Stimulated activated CD4-positive, alpha-beta T cell treated with anti-CD3 and anti-CD28 coated beads, TNF-alpha, amount 100 ng/mL, for 4 hours (primary cell): Measurements from ENCODE around the gene CCDC17.

Source experiments
- DNase-seq, 3 experiments: peaks; one replicate each; pipeline ENCODE4 v3.0.0-alpha.2; 2020; ENCODE audit warnings: low read depth in 3 of 3

The CCDC17 gene

GRCh38 chr1:45623972-45624371 lies at the start of gene CCDC17:
CCDC17 (minus strand) TSS chr1:45624054; CDS start chr1:45623909, 145 bp downstream.
- DNase-seq, result no peak

DNA sequence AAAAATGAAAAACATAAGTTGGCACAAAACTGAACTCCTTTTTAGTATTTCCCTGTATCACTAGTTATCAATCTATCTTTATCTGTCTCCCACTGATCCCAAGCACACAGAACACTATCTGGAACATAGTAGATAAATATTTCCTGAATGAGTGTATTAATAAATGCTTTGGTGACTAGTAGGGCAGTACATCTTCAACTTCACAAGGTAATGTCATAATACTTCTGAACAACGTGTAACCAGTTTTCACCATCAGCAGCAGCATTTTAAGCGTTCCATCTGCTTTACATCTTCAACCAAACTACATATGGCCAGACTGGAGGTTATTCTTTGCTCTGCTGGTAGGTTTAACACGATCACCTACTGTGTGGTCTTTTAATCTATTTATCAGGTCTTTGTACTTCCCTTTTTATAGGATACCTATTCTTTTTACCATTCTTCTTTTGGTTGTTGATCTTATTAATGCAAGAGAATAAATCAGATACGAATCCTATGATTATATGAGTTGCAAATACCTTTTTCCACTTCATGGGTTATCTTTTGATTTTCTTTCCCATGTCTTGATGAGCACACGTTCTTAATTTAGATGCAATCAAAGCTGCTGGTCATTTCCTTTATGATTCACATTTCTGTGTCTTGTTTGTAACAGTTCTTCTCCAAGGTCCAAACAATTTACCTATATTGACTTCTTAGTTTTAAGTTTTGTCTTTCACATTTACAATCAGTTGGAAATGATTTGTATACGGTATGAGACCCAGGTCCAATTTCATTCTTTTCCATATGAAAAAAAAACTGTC lies 46.2 kb upstream of the CCDC17 start:
- DNase-seq, result no peak

DNA sequence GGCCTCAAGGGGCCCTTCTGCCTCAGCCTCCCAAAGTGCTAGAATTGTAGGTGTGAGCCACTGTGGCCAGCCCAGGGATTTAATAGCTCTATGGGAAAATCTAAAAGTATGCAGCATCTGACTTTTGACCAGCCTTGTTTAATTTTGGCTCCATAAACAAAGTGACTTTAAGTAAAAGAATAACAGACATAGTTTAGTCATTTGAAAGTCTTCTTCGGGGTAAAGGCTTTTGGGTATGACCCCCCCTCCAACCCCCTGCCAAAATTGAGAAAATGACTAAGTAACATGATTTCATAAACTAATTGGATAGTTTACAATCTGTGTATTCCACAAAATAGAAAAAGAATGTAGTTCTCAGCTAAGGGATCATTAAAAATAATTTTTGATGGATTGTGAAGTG lies 45.5 kb upstream of the CCDC17 start:
- no peak for DNase-seq

DNA sequence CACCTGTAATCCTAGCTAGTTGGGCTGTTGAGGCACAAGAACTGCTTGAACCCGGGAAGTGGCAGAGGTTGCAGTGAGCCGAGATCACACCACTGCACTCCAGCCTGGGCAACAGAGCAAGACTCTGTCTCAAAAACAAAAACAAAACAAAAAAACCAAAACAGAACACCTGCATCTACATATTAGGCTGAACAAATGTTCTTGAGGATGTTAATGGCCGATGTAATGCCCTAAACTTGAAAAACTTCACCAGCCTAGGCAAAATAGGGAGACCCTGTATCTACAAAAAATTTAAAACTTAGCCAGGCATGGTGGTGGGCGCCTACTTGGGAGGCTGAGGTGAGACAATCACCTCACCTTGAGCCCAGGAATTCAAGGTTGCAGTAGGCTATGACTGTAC lies 44.7 kb upstream of the CCDC17 start:
- no peak for DNase-seq

- DNase-seq, result no peak
Observed at GRCh38 chr1:45667321-45668111, 43.7 kb upstream of the CCDC17 start.

DNA sequence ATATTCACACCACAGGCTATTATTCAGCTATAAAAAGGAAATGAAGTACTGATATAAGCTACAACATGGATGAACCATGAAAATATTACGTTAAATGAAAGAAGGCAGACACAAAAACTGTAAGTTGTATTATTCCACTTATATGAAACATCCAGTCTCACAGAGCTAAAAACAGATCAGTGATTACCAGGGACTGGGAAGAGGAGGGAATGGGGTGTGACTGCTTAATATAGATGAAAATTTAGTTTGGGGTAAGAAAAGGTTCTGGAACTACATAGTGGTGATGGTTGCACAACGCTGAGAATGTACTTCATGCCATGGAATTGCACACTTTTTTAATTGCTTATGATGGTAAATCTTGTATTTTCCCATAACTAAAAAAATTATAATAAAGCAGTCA lies 43.0 kb upstream of the CCDC17 start:
- DNase-seq, result no peak

DNA sequence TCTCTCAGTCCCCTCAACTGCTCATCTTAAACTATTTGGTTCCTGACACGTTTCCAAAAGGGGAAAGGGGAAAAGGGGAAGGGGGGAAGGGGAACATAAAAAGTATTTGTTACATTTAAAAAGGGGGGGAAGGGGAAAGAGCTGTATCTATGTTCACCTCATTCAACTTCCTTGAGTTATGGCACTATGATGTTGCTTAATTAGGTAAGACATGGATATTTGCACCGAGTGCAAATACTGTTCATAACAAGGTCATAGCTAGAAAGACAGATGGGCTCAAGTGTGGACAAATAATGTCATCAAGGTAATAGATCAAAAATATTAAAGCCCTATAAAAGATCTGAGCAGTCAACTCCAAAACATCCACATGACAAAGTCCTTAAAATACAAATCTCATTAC lies 36.5 kb upstream of the CCDC17 start:
- DNase-seq, result no peak

- no peak for DNase-seq
Observed at GRCh38 chr1:45659222-45659621, 35.4 kb upstream of the CCDC17 start.

DNA sequence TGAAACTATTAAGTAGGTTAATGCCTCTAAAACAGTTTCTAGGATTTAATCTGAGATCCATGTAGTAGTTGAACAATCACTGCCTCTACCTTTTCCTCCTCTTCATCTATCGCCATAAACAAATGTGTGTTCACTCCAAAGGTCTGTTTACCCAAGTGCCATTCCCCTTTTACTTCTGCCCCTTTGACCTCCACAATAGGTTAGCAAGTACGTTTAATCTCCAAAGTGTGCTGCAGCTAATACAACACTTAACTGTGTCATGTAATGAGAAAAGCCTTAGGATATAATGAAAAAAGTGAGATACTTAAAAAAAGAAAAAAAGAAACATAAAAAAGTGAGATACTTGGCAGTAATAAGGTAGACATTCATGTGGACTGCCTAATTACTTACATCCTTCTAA lies 34.3 kb upstream of the CCDC17 start:
- no peak for DNase-seq

DNA sequence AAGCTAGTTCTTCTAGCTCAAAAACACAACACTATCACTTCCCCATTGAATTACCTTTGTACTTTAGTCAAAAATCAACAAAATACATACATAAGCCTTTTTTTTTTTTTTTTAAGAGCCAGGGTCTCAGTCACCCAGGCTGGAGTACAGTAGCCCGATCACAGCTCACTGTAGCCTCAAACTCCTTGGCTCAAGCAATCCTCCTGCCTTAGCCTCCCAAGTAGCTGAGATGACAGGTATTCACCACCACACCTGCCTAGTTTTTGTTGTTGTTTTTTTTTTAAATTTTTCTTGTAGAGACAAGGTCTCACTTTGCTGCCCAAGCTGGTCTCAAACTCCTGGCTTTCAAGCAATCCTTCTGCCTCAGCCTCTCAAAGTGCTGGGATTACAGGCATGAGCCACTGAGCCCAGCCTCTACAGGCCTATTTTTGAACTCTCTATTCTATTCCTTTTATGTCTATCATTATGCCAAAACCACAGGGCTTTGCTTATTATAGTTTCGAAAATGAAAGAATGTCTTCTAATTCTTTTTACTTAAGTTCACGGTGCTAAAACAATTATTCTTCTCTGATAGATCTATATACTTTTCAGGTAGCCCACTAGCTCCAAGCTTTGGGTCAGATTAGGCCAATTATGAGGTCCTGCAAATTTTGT lies 32.8 kb upstream of the CCDC17 start:
- DNase-seq, result no peak

- DNase-seq, result no peak
Observed at GRCh38 chr1:45654540-45655280, 30.9 kb upstream of the CCDC17 start.

DNA sequence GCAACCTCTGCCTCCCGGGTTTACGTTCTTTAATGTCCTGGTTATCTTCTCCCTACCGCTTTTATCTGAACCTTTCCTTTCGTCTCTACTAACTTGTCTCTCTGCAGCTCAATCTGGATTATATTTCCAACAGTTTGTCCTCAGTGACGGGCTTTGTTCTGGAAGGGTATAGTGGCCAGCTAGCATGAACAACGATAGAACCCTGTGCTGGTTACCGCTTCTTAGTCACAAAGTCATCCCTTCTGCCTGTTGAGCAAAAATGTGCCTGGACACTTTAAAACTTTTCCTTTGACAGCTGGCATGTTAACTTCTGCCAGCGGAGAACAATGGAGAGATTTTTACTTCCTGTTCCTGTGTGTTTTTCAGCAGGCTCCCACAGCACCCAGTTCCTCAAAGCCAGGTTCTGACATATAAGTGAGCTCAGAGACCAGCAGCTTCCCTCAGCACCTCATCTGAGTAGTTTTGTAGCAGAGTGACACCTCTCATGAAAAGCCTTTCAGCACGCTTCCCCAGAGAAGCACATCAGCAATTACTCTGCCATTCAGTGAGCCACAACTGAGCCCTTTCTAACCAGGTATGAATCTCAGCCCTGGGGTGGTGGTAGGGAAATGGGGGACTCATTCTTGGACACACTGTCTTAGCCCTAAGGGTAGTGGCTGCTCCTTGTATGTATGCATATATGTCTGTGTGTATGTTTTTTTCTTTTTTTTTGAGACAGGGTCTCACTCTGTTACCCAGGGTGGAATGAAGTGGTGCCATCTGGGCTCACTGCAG lies 23.6 kb upstream of the CCDC17 start:
- no peak for DNase-seq

DNA sequence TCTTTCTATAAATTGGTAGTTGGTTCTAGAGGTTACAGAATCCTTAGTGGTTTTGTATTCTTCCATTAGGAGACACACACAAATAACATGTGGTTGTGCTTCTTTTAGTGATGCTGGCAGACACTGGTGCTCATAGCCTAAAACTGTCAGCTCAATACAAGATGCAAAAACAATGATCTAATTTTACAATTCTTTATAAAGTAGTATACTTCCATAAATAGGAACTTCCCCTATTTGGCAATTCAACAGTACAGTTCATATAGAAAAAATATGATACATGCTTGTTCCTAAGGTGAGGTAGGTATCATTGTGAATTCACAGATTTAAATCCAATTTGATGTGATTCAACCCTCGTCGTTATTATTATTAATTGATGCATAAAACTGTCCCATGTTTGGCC lies 20.8 kb upstream of the CCDC17 start:
- DNase-seq, result no peak

- no peak for DNase-seq
Observed at GRCh38 chr1:45643978-45644377, 20.1 kb upstream of the CCDC17 start.

GRCh38 chr1:45643321-45643720 lies 19.5 kb upstream of the CCDC17 start:
- DNase-seq, result no peak

DNA sequence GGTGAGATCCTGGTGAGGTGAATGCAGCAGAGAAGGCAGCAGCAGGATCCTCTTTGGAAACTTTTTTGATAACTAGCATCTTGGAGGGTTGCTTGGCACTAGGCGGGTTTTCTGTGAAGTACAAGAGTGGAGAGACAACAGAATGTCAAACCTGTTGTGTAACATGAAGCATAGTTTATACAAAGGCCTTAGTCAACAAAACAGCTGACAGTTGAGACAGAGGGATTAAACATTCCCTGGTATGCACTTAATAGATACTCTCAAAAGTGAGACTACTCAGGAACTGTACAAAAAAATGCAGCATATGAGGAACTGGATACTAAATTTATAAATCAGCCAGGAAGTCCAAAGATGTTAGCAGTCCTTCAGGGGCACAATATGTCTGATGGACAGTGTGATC lies 16.4 kb upstream of the CCDC17 start:
- DNase-seq, result no peak

- DNase-seq, result no peak
Observed at GRCh38 chr1:45635211-45635610, 11.4 kb upstream of the CCDC17 start.

- no peak for DNase-seq
Observed at GRCh38 chr1:45630429-45630828, 6.6 kb upstream of the CCDC17 start.

- DNase-seq, result no peak
Observed at GRCh38 chr1:45629035-45629434, 5.2 kb upstream of the CCDC17 start.

- no peak for DNase-seq
Observed at GRCh38 chr1:45622524-45623394, 1.1 kb downstream of the CCDC17 start.
